GM18511 (cell line): ENCODE data around the gene ADCY6.
"Not testable (repeated sequence)": the region's sequence is repeated elsewhere in the genome, so short reads cannot be mapped to it uniquely, and the experiment has no call there.

Source experiments
- ATAC-seq: cut with Tn5 transposase; IDR thresholded peaks from one replicate; pipeline ENCODE4 v1.9.1; 2021; ENCODE audit warnings: mild to moderate bottlenecking, moderate library complexity; ENCODE audit not compliant: unreplicated experiment

ADCY6 gene

DNA sequence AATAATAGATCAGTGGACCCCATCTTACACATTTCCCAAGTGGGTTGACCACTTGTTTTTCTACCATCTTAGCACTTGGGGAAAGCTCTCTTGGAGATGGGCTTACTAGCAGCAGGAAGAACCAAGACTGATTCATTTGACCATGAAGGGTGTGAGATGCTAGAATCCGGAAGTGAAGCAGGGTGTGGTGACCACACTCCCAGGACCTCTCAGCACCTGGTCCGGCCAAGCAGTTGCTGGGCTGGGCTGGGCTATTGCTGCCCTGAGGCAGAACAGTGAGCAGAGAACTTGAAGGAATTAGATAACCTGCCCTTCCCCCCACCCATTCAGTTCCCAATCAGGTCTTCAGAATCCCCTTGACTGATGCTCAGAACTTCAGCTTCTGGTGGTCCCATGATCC lies 24.4 kb downstream of the ADCY6 start:
- ATAC-seq, result no peak

DNA sequence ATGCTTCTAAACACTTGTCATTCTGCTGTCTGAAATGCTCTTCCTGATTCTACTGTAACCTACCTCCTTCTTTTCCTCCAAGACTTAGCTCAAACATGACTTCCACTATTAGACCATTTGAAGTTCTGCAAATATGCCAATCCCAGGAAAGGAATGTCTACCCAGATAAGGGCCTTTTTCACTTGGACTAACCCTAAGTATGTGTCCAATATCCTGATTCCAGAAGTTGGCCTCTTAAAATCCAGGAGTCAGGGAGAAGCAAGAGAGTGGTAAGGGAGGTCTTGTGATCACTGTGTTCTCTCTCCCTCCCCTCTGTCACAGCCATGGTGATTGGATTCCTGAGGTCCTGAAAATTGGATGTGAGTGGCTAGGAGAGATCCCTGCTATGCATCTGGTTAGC lies 30.2 kb downstream of the ADCY6 start:
- no peak for ATAC-seq

DNA sequence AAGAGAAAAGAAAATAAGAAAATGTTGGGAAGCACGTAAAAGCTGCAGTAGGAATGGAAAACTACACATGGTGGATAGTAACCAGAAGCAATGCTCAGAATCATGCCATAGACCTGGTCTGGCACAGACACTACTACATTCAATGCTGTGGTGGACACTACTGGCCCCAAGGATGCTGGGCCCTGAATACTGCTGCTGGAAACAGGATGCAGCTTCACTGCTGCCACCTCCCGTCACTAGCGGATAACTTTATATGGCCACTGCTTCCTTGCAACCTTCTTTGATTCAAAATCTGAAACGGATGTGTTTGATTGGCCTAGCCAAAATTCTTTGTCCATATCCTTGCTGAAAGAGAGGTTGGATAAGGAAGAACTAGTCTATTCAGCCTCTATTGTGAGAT lies 30.7 kb downstream of the ADCY6 start:
- no peak for ATAC-seq

DNA sequence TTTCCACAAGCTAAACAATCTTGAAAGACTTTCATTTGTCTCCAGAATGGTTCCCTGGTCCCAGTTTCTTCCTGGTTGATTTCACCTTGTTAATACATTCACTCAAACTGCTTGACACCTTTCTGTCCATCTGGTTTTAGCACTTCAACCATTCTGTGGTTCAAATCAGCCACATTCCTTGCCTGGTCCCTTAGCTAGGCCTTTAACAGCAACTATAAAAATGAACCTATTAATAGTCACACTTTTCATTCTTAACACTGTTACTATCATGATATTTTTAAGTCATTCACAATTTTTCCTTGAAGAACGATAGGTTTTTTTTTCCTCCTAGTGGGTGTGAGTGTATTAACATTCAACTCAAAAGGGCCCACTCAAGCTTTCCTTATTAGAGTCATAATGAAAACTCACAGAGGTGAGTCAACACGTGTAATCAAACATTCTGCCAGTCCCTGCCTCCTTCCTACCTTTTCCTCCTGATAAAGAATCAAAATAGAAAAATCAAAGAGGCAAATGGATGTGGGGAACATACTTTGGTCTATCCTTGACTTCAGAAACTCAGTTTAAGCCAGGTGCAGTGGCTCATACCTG lies 38.0 kb downstream of the ADCY6 start:
- no peak for ATAC-seq

DNA sequence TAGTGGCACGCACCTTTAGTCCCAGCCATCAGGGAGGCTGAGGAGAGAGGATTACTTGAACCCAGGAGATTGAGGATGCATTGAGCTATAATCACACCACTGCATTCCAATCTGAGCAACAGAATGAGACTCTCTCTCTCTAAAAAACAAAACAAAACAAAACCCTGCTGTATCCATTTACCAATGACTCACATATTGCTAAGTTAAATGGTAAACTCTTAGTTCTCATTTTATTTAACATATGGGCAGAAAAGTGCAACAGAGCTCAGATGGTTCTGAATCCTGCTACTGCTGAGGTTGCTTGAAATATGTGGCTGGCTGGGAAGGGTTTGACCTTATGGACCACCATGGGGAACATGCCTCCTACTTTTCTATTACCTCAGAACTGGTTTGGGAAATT lies 38.7 kb downstream of the ADCY6 start:
- ATAC-seq, result no peak

DNA sequence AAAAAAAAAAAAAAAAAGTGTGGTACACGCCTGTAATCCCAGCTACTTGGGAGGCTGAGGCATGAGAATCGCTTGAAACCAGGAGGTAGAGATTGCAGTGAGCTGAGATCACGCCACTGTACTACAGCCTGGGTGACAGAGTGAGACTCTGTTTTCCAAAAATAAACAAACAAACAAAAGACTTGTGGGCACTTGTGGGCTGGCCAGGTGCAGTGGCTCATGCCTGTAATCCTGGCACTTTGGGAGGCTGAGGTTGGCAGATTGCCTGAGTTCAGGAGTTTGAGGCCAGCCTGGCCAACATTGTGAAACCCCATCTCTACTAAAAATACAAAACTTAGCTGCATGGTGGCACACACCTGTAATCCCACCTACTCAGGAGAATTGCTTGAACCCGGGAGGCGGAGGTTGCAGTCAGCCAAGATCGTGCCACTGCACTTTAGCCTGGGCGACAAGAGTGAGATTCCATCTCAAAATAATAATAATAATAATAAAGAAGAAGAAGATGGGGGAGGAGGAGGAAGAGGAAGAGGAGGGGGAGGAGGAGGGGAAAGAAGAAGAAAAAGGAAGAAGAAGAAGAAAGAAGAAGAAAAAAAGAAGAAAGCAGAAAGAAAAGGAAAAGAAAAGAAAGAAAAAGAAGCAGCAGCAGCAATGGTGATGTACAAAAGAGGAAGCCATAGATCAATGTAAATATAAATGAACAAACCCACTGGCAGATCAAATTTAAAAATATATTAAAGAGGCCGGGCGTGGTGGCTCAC lies 44.5 kb downstream of the ADCY6 start:
- no peak for ATAC-seq

DNA sequence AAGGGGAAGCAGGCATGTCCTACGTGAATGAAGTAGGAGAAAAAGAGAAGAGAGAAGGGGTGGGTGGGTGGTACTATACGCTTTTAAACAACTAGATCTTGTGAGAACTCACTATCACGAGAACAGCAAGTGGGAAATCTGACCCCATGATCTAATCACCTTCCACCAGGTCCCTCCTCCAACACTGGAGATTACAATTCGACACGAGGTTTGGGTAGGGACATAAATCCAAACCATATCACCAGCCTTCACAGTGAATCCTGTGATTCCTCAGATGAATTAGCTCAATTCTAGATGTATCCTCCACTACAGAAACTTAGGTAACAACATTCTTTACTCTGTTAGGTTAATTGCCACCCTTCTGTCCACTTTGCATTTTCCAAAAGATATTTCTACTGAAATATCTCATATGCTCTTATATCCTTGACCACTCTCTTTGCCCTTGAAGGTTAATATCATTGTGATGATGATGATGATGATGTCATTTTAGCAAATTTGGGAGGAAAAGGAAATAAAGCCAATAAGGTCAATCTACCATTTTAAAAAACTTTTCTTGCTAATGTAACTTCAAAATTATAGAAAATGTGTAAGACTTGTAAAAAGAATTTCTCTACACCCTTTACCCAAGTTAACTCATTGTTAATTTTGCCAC lies 49.1 kb downstream of the ADCY6 start:
- no peak for ATAC-seq

DNA sequence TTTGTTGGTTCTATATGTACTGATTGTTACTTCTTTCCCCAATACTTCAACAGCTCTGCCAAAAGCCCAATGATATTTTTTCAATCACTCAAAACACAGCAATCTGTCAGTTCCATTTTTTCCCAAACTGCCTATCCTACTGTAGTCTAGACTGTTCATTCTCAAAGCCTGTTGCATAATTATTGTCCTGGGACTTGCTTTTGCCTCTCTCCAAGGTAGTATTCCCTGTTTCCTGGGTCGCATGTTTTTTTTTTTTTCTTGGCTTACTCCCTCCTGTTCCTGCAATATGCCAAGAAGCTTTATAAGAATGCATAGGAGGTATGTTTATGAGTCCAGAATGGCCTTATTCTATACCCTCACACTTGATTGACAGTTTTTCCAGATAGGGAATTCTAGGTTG lies 52.4 kb downstream of the ADCY6 start:
- ATAC-seq, result no peak

DNA sequence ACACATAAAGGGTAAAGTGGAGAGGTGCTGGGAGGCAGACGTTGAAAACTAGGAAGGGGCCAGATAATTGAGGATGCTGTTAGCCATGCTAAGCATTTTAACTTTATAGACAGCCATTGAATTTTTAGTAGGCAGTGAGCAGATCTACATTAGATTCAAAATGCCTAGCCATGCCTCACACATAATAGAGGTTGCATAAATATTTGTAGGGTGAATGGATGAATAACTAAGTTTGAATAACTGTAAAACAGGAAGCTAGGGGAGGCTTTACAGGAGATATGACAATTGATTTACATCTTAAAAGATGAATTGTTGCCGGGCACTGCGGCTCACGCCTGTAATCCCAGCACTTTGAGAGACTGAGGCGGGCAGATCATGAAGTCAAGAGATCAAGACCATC lies 60.1 kb downstream of the ADCY6 start:
- ATAC-seq, result no peak

DNA sequence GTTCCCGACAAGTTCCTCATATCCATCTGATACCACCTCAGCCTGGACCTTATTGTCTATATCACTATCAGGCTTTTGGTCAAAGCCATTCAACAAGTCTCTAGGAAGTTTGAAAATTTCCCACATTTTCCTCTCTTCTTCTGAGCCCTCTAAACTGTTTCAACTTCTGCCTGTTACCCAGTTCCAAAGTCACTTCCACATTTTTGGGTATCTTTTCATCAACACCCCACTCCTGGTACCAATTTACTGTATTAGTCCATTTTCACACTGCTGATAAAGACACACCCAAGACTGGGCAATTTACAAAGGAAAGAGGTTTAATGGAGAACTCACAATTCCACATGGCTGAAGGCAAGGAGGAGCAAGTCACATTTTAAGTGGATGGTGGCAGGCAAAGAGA lies 68.2 kb downstream of the ADCY6 start:
- ATAC-seq, result not testable (repeated sequence)

DNA sequence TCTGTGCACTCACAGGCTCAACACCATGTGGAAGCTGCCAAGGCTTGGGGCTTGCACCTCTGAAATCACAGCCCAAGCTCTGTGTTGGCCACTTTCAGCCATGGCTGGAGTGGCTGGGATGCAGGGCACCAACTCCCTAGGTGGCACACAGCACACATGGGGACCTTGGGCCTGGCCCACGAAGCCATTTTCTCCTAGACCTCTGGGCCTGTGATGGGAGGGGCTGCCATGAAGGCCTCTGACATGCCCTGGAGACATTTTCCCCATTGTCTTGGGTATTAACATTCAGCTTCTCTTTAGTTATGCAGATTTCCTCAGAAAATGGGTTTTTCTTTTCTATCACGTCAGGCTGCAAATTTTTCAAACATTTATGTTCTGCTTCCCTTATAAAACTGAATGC lies 68.7 kb downstream of the ADCY6 start:
- ATAC-seq, result not testable (repeated sequence)

DNA sequence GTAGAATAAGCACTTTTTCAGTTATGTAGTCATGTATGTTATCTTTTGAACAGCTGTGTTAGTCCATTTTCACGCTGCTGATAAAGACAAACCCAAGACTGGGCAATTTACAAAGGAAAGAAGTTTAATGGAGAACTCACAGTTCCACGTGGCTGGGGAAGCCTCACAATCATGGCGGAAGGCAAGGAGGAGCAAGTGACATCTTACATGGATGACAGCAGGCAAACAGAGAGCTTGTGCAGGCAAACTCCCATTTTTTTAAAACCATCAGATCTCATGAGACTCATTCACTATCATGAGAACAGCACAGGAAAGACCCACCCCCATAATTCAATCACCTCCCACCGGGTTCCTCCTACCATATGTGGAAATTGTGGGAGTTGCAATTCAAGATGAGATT lies 69.9 kb downstream of the ADCY6 start:
- not testable (repeated sequence) for ATAC-seq

DNA sequence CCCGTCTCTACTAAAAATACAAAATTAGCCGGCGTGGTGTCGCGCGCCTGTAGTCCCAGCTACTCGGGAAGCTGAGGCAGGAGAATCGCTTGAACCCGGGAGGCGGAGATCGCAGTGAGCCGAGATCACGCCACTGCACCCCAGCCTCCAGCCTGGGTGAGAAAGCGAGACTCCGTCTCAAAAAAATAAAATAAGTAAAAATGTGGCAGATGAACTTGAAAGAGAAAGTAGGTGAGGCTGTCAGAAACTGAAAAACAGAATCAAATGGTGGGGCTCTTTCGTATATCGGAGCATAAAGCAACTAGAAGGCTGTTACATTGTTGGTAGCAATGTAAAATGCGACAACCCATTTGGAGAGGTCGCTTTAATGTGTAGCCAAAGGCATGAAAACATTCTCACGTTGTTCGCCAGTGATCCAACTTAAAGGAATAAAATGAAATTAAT lies 71.6 kb downstream of the ADCY6 start:
- no peak for ATAC-seq

DNA sequence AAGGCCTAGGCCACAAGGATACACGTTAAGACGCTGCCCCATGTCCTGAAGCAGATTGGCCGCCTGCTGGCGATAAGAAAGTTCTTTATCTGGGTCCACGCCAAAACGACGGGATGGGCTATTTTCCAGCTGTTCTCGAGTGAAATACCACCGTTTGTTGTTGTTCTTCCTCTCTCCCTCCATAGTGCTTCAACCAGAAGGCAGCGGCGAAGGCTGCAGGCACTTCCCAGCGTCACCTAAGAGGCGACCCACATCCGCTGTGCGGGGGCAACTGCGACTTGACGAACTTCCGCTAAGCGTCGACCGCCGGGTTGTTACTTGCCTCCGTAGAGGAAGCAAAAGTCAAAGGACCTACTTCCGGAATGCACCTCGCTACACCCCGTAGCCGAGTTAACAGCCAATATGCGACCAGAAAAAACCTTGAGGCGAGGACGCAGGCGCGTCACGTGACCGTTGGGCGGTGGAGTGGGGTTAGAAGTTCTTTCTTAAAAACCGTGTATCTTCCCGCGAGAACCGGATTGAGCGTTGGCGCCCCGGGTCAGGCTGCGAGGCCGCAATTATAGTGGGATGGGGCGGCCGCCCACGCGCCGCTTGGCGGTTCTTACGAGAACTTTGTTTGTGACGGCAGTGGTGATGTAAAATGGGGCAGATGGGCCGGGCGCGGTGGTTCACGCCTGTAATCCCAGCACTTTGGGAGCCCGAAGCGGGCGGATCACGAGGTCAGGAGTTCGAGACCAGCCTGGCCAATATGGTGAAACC lies 72.2 kb downstream of the ADCY6 start, which contains the start of gene CCNT1:
Gene CCNT1 (minus strand): TSS at position 215 of the 759 bp plus-strand sequence. CDS start 32 bp downstream, at position 183.
- ATAC-seq, result peak; percentile 98
